ENCODE measurements around the gene GPR78. TPM values are rescaled to one million over a fixed set of nuclear protein-coding genes. Genes with fewer than 3 reads are reported as not detected.

The GPR78 gene
- total RNA-seq, 2 donors from 2014 or later = not detected

GRCh38 chr4:8547108-8547911 lies 32.9 kb upstream of the GPR78 start:
- Histone ChIP-seq H3K27me3 (no peaks in the 10 kb centered on the region), H3K4me1 (no peaks in the 10 kb centered on the region), H3K9me3 (no peaks in the 10 kb centered on the region), H3K4me3 (no peak overlapping the region), H3K27ac (no peak overlapping the region), H3K36me3 (no peaks in the 10 kb centered on the region)
- no peak for DNase-seq (ENCODE audit: low spot score)
- TF ChIP-seq CTCF (IDR thresholded peaks at IDR 0.05) = peak in 1 of 2 donors; percentile 33

- Histone ChIP-seq H3K27ac (no peak overlapping the region), H3K36me3 (no peaks in the 10 kb centered on the region), H3K9me3 (no peaks in the 10 kb centered on the region), H3K27me3 (no peaks in the 10 kb centered on the region), H3K4me1 (no peaks in the 10 kb centered on the region), H3K4me3 (no peak overlapping the region)
- no peak for DNase-seq (ENCODE audit: low spot score)
- no peak for TF ChIP-seq CTCF (IDR thresholded peaks at IDR 0.05)
Measured at GRCh38 chr4:8547912-8548730, 32.1 kb upstream of the GPR78 start.

- no peaks in the 10 kb centered on the region for H3K27me3 ChIP-seq
- no peaks in the 10 kb centered on the region for H3K36me3 ChIP-seq
- DNase-seq (ENCODE audit: low spot score) = no peak
- no peak overlapping the region for H3K27ac ChIP-seq
- no peaks in the 10 kb centered on the region for H3K4me1 ChIP-seq
- H3K9me3 ChIP-seq = no peaks in the 10 kb centered on the region
- no peak overlapping the region for H3K4me3 ChIP-seq
- TF ChIP-seq CTCF (IDR thresholded peaks at IDR 0.05) = no peak
Measured at GRCh38 chr4:8548731-8549351, 31.4 kb upstream of the GPR78 start.

GRCh38 chr4:8549352-8549931 lies 30.8 kb upstream of the GPR78 start:
- Histone ChIP-seq H3K36me3 (no peaks in the 10 kb centered on the region), H3K27me3 (no peaks in the 10 kb centered on the region), H3K9me3 (no peaks in the 10 kb centered on the region), H3K4me3 (no peak overlapping the region), H3K27ac (no peak overlapping the region), H3K4me1 (no peaks in the 10 kb centered on the region)
- DNase-seq (ENCODE audit: low spot score) = no peak
- no peak for TF ChIP-seq CTCF (IDR thresholded peaks at IDR 0.05)

GRCh38 chr4:8550691-8551090 lies 29.5 kb upstream of the GPR78 start:
- no peaks in the 10 kb centered on the region for H3K36me3 ChIP-seq
- TF ChIP-seq CTCF (IDR thresholded peaks at IDR 0.05) = no peak
- no peak overlapping the region for H3K4me3 ChIP-seq
- no peaks in the 10 kb centered on the region for H3K9me3 ChIP-seq
- H3K4me1 ChIP-seq = no peaks in the 10 kb centered on the region
- no peak for DNase-seq (ENCODE audit: low spot score)
- H3K27me3 ChIP-seq = no peaks in the 10 kb centered on the region
- no peak overlapping the region for H3K27ac ChIP-seq

All from right atrium auricular region (tissue), 2 donors.